Measurements from ENCODE around the gene PTPRK. TPM values are rescaled to one million over a fixed set of nuclear protein-coding genes. Genes with fewer than 3 reads are reported as not detected.

PTPRK gene
- total and polyA plus RNA-seq, 2 of the 13 experiments (the other 11 are each of a cell fraction or from before 2014, with no cell fraction given): 43.6 to 98.3 TPM

GRCh38 chr6:128062882-128063603 is 457.4 kb downstream of the PTPRK start (continued):
- no peak for TF ChIP-seq E2F1 (CRISPR knock-in tag; IDR thresholded peaks at IDR 0.05)
- no peak for TF ChIP-seq ZNF724P (CRISPR knock-in tag; IDR thresholded peaks at IDR 0.05; ENCODE audit: borderline replicate concordance)
- no peak for TF ChIP-seq CHCHD3 (CRISPR knock-in tag; IDR thresholded peaks at IDR 0.05)
- peak; percentile 93 for TF ChIP-seq MEF2D (CRISPR knock-in tag; IDR thresholded peaks at IDR 0.05)
- peak; percentile 69 for TF ChIP-seq HDAC1 (CRISPR knock-in tag; IDR thresholded peaks at IDR 0.05)
- TF ChIP-seq RFX3 (CRISPR knock-in tag; IDR thresholded peaks at IDR 0.05): no peak
- TF ChIP-seq PHB2 (IDR thresholded peaks at IDR 0.05; ENCODE audit: partially characterized antibody): no peak

DNA sequence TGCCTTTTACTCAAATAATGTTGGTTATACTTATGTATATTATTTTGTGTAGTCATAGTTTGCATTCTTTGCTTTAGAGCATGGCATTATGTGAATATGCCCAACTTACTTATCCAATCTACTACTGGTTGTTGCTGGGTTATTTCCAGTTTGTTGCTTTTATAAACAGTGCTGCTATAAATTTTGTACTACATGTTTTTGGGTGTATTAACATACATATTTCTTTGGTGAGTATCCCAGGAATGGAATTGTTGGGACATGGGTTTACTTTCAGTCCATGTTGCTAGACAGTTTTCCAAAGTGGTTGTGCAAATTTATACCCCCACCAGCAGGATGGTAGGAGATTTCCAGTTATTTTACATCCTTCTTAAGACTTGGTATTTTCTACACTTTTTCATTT is 462.5 kb downstream of the PTPRK start:
- H3K27ac ChIP-seq (ENCODE audit: extremely low read length, insufficient read depth, low read length): no peak overlapping the region
- no peaks in the 10 kb centered on the region for H3K9me3 ChIP-seq (ENCODE audit: low read length)
- intact Hi-C loops (cut with micrococcal nuclease; ENCODE audit: unreplicated experiment) (no loop called here), in situ Hi-C loops (cut with HindIII; ENCODE audit: extremely low pct_ligation_motif_present, low pct_unique_long_range_greater_than_20kb) (no loop called here)
- no peaks in the 10 kb centered on the region for H4K20me1 ChIP-seq (ENCODE audit: insufficient read depth, low read length)
- H3K79me2 ChIP-seq (ENCODE audit: insufficient read depth, low read length): no peaks in the 10 kb centered on the region
- H3K4me3 ChIP-seq (replicated peaks in 1 of 3; ENCODE audit: insufficient read depth in 1 of 3, low read depth in 2 of 3, low read length in 3 of 3): no peak overlapping the region
- CTCF ChIA-PET (ENCODE audit: low intra/inter-chr PET ratio, low total read pairs): no interaction called here
- POLR2A ChIA-PET: no interaction called here
- H3K27me3 ChIP-seq (ENCODE audit: control insufficient read depth in 1 of 2, insufficient read depth in 2 of 2, low read length in 2 of 2): no peaks in the 10 kb centered on the region; a peak in 1 of 5 replicates
- H3K9ac ChIP-seq (ENCODE audit: insufficient read depth, low read depth, low read length): no peak overlapping the region
- no TSS peak for BruUV-seq (replicated peaks)
- peaks cover 20% of the 10 kb centered on the region for H3K4me1 ChIP-seq (ENCODE audit: insufficient read depth, low read length)
- no peak overlapping the region for H2AFZ ChIP-seq (ENCODE audit: low read length)
- no peak overlapping the region for H3K4me2 ChIP-seq (ENCODE audit: low read depth, low read length)
- ATAC-seq (no peak), DNase-seq (ENCODE audit: low spot score) (no peak), FAIRE-seq (no peak)
- H3K36me3 ChIP-seq (replicated peaks in 1 of 2; ENCODE audit: control insufficient read depth in 1 of 2, insufficient read depth in 2 of 2, low read length in 2 of 2): peaks cover 11 to 32% of the 10 kb centered on the region in 2 experiments
- TF ChIP-seq ZNF709 (CRISPR knock-in tag; IDR thresholded peaks at IDR 0.05): no peak
- no peak for TF ChIP-seq HCFC1 (IDR thresholded peaks at IDR 0.05; ENCODE audit: low read depth, low read length)
- no peak for TF ChIP-seq ZNF276 (CRISPR knock-in tag; IDR thresholded peaks at IDR 0.05; ENCODE audit: low read depth)
- TF ChIP-seq HIC2 (CRISPR knock-in tag; IDR thresholded peaks at IDR 0.05; ENCODE audit: low read depth): no peak
- TF ChIP-seq NFAT5 (CRISPR knock-in tag; IDR thresholded peaks at IDR 0.05): no peak

All from HepG2 (cell line).